SK-N-MC (cell line): ENCODE results near the gene MBOAT2.

Experiments
- EZH2 ChIP-seq: fragments of 200-600 bp; sonication (generic); IDR thresholded peaks from one replicate; pipeline ENCODE4 v1.6.1; 2017; ENCODE audit warnings: antibody characterized with exemption
- POLR2AphosphoS5 ChIP-seq: IDR thresholded peaks from 2 replicates; pipeline ENCODE4 v1.6.1; 2012; ENCODE audit warnings: mild to moderate bottlenecking, low read depth, low read length, borderline replicate concordance

DNA sequence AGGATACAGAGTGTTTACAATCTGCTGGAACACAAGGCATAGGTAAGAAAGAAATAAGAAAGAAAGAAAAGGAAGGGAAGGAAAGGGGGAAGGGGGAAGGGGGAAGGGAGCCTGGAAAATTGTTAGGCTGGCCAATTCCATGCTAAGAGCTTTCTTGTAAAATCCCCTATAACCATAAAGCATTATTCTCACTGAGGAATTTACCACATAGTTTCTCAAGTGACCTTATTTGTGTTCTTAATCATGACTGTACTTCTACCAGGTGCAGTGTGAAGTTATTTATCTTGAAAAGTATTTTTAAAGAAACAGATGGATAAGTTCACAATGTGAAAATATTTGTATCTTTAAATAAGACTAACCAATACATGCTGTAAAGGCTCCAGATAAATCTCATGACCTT is 126.9 kb downstream of the MBOAT2 start:
- TF ChIP-seq POLR2AphosphoS5 (no peak), EZH2 (no peak)
